Measurements from ENCODE around the gene COL11A1.
A peak's percentile ranks its signal among the peaks of the same experiment; 100 is the strongest.
"Not testable (repeated sequence)": the region's sequence is repeated elsewhere in the genome, so short reads cannot be mapped to it uniquely, and the experiment has no call there.

COL11A1 gene

GRCh38 chr1:103129255-103129654, 20.9 kb upstream of the COL11A1 start:
- H3K27ac ChIP-seq: no peak overlapping the region
- no peak for TF ChIP-seq CTCF (IDR thresholded peaks at IDR 0.05)
- TF ChIP-seq ZFX (IDR thresholded peaks at IDR 0.05; ENCODE audit: borderline replicate concordance): no peak

GRCh38 chr1:103128256-103128655, 19.9 kb upstream of the COL11A1 start:
- not testable (repeated sequence) for H3K27ac ChIP-seq

GRCh38 chr1:103125219-103125618, 16.9 kb upstream of the COL11A1 start:
- no peak for TF ChIP-seq ZFX (IDR thresholded peaks at IDR 0.05; ENCODE audit: borderline replicate concordance)
- no peak for TF ChIP-seq CTCF (IDR thresholded peaks at IDR 0.05)
- no peak overlapping the region for H3K27ac ChIP-seq

- no peak overlapping the region for H3K27ac ChIP-seq
- no peak for TF ChIP-seq CTCF (IDR thresholded peaks at IDR 0.05)
- TF ChIP-seq ZFX (IDR thresholded peaks at IDR 0.05; ENCODE audit: borderline replicate concordance): no peak
These were observed 14.8 kb upstream of the COL11A1 start for GRCh38 chr1:103122983-103123720.

- peak overlapping the region; percentile 5; the same call in 1 of the 2 replicates for H3K27ac ChIP-seq
- TF ChIP-seq ZFX (IDR thresholded peaks at IDR 0.05; ENCODE audit: borderline replicate concordance) (no peak), CTCF (IDR thresholded peaks at IDR 0.05) (no peak)
These were observed 12.7 kb upstream of the COL11A1 start for GRCh38 chr1:103120981-103121380.

GRCh38 chr1:103112546-103112945, 4.2 kb upstream of the COL11A1 start:
- no peak overlapping the region for H3K27ac ChIP-seq
- no peak for TF ChIP-seq ZFX (IDR thresholded peaks at IDR 0.05; ENCODE audit: borderline replicate concordance)
- TF ChIP-seq CTCF (IDR thresholded peaks at IDR 0.05): no peak

GRCh38 chr1:103111926-103112325, 3.6 kb upstream of the COL11A1 start:
- no peak for TF ChIP-seq CTCF (IDR thresholded peaks at IDR 0.05)
- no peak for TF ChIP-seq ZFX (IDR thresholded peaks at IDR 0.05; ENCODE audit: borderline replicate concordance)
- H3K27ac ChIP-seq: no peak overlapping the region

- TF ChIP-seq CTCF (IDR thresholded peaks at IDR 0.05): no peak
- TF ChIP-seq ZFX (IDR thresholded peaks at IDR 0.05; ENCODE audit: borderline replicate concordance): no peak
- H3K27ac ChIP-seq: no peak overlapping the region
These were observed 2.4 kb upstream of the COL11A1 start for GRCh38 chr1:103110701-103111100.
